ENCODE results near the gene BABAM2. TPM values are rescaled to one million over a fixed set of nuclear protein-coding genes. Genes with fewer than 3 reads are reported as not detected.
A peak's percentile ranks its signal among the peaks of the same experiment; 100 is the strongest.

Gene BABAM2
- total RNA-seq, 3 donors from 2014 or later, result 34.8 to 42.4 (median 41.3) TPM

GRCh38 chr2:27915874-27916273, 25.3 kb downstream of the BABAM2 start:
- DNase-seq, result no peak
- Histone ChIP-seq H3K36me3 (ENCODE audit: low read depth) (no peaks in the 10 kb centered on the region), H3K9me3 (no peaks in the 10 kb centered on the region), H3K4me3 (no peak overlapping the region), H3K4me1 (ENCODE audit: low read depth) (peaks cover 4% of the 10 kb centered on the region)
- no peak for TF ChIP-seq CTCF (IDR thresholded peaks at IDR 0.05)
- intact Hi-C loops (cut with DNase I, micrococcal nuclease), result no loop called here
- peak; percentile 43 for ATAC-seq

- ATAC-seq (peak; percentile 38), DNase-seq (no peak)
- no peak overlapping the region for H3K4me3 ChIP-seq
- intact Hi-C loops (cut with DNase I, micrococcal nuclease), result no loop called here
- no peaks in the 10 kb centered on the region for H3K9me3 ChIP-seq
- H3K36me3 ChIP-seq (ENCODE audit: low read depth), result no peaks in the 10 kb centered on the region
- peaks cover 5% of the 10 kb centered on the region for H3K4me1 ChIP-seq (ENCODE audit: low read depth)
- no peak for TF ChIP-seq CTCF (IDR thresholded peaks at IDR 0.05)
These were observed 25.9 kb downstream of the BABAM2 start for GRCh38 chr2:27916293-27916995.

GRCh38 chr2:27920148-27920885, 29.8 kb downstream of the BABAM2 start:
- DNase-seq (no peak), ATAC-seq (peak; percentile 77)
- TF ChIP-seq CTCF (IDR thresholded peaks at IDR 0.05), result no peak
- Histone ChIP-seq H3K4me1 (ENCODE audit: low read depth) (peaks cover 17% of the 10 kb centered on the region), H3K36me3 (ENCODE audit: low read depth) (no peaks in the 10 kb centered on the region), H3K9me3 (no peaks in the 10 kb centered on the region), H3K4me3 (no peak overlapping the region)
- intact Hi-C loops (cut with DNase I, micrococcal nuclease), result no loop called here

- DNase-seq (no peak), ATAC-seq (no peak)
- Histone ChIP-seq H3K9me3 (no peaks in the 10 kb centered on the region), H3K36me3 (ENCODE audit: low read depth) (no peaks in the 10 kb centered on the region), H3K4me1 (ENCODE audit: low read depth) (peaks cover 17% of the 10 kb centered on the region), H3K4me3 (no peak overlapping the region)
- TF ChIP-seq CTCF (IDR thresholded peaks at IDR 0.05), result no peak
- intact Hi-C loops (cut with DNase I, micrococcal nuclease), result no loop called here
These were observed 30.9 kb downstream of the BABAM2 start for GRCh38 chr2:27921424-27921823.

- Histone ChIP-seq H3K9me3 (no peaks in the 10 kb centered on the region), H3K4me1 (ENCODE audit: low read depth) (peaks cover 17% of the 10 kb centered on the region), H3K36me3 (ENCODE audit: low read depth) (no peaks in the 10 kb centered on the region), H3K4me3 (no peak overlapping the region)
- intact Hi-C loops (cut with DNase I, micrococcal nuclease), result no loop called here
- ATAC-seq (peak; percentile 77), DNase-seq (no peak)
- no peak for TF ChIP-seq CTCF (IDR thresholded peaks at IDR 0.05)
These were observed 31.5 kb downstream of the BABAM2 start for GRCh38 chr2:27921880-27922547.

Measured in mucosa of descending colon (tissue), 3 donors.